ENCODE measurements around the gene C12orf76. TPM values are rescaled to one million over a fixed set of nuclear protein-coding genes. Genes with fewer than 3 reads are reported as not detected.

The C12orf76 gene
- total and polyA plus RNA-seq, 2 of the 13 experiments (the other 11 are each of a cell fraction or from before 2014, with no cell fraction given), result 15.8 to 38.4 TPM

- no peak for TF ChIP-seq TCF7 (IDR thresholded peaks at IDR 0.05; ENCODE audit: low read depth)
- peak; percentile 77 for TF ChIP-seq RCOR2 (CRISPR knock-in tag; IDR thresholded peaks at IDR 0.05)
- no peak for TF ChIP-seq CSRNP2 (CRISPR knock-in tag; conservative IDR thresholded peaks at IDR 0.05; ENCODE audit: low read depth)
- TF ChIP-seq NR2F2 (IDR thresholded peaks at IDR 0.05; ENCODE audit: borderline replicate concordance, low read depth), result peak; percentile 64; the same call in 1 of the 2 replicates
- TF ChIP-seq MLLT10 (CRISPR knock-in tag; IDR thresholded peaks at IDR 0.05), result no peak
- peak; percentile 81 for TF ChIP-seq SIN3B (IDR thresholded peaks at IDR 0.05; ENCODE audit: low read length)
- TF ChIP-seq ZNF20 (CRISPR knock-in tag; IDR thresholded peaks at IDR 0.05), result no peak
- no peak for TF ChIP-seq ZMYM2 (CRISPR knock-in tag; IDR thresholded peaks at IDR 0.05)
- TF ChIP-seq BHLHE40 (IDR thresholded peaks at IDR 0.05; ENCODE audit: low read length), result no peak
- TF ChIP-seq DPF2 (CRISPR knock-in tag; IDR thresholded peaks at IDR 0.05; ENCODE audit: borderline replicate concordance, low read depth), result no peak
- no peak; the same call in 1 of the 2 replicates for TF ChIP-seq ZNF460 (CRISPR knock-in tag; IDR thresholded peaks at IDR 0.05; ENCODE audit: borderline replicate concordance)
- TF ChIP-seq KAT8 (CRISPR knock-in tag; IDR thresholded peaks at IDR 0.05), result peak; percentile 98
- 0 out of 2 replicates have a peak, but pooled peaks have one; percentile 18 for TF ChIP-seq E2F2 (CRISPR knock-in tag; IDR thresholded peaks at IDR 0.05; ENCODE audit: borderline replicate concordance)
- no peak for TF ChIP-seq JUN (CRISPR knock-in tag; IDR thresholded peaks at IDR 0.05)
- TF ChIP-seq SRF (IDR thresholded peaks at IDR 0.05; ENCODE audit: low read depth, low read length), result peak; percentile 73
- no peak for TF ChIP-seq ZNF75D (CRISPR knock-in tag; IDR thresholded peaks at IDR 0.05; ENCODE audit: borderline replicate concordance)
- TF ChIP-seq DDIT3 (CRISPR knock-in tag; IDR thresholded peaks at IDR 0.05), result 0 out of 2 replicates have a peak, but pooled peaks have one; percentile 35
- 0 out of 2 replicates have a peak, but pooled peaks have one; percentile 24 for TF ChIP-seq ONECUT2 (CRISPR knock-in tag; IDR thresholded peaks at IDR 0.05)
- peak; percentile 87 for TF ChIP-seq TAF1 (CRISPR knock-in tag; IDR thresholded peaks at IDR 0.05)
- TF ChIP-seq NFKB2 (CRISPR knock-in tag; IDR thresholded peaks at IDR 0.05; ENCODE audit: borderline replicate concordance), result peak; percentile 81; the same call in 1 of the 2 replicates
- TF ChIP-seq ZNF256 (CRISPR knock-in tag; conservative IDR thresholded peaks at IDR 0.05), result no peak
- no peak for TF ChIP-seq ZC3H4 (CRISPR knock-in tag; IDR thresholded peaks at IDR 0.05; ENCODE audit: borderline replicate concordance)
- TF ChIP-seq HNF4A (CRISPR knock-in tag; IDR thresholded peaks at IDR 0.05), result peak; percentile 83
- TF ChIP-seq ZNF12 (CRISPR knock-in tag; IDR thresholded peaks at IDR 0.05), result peak; percentile 20; the same call in 1 of the 2 replicates
- TF ChIP-seq ZNF740 (CRISPR knock-in tag; IDR thresholded peaks at IDR 0.05), result peak; percentile 73
- no peak for TF ChIP-seq SKIL (CRISPR knock-in tag; IDR thresholded peaks at IDR 0.05; ENCODE audit: borderline replicate concordance)
Measured at GRCh38 chr12:110048242-110049027, at the start of gene C12orf76 (continued).

Data from HepG2 (cell line).